ENCODE measurements around the gene SLITRK3.

SLITRK3 gene

GRCh38 chr3:165195640-165196576, at the start of gene SLITRK3:
Gene SLITRK3, minus strand, starts transcription at chr3:165196384. Its CDS starts 5,554 bp downstream, at chr3:165190830.
- DNase-seq = no peak

- no peak for DNase-seq
Observed at GRCh38 chr3:165243597-165243996, 47.4 kb upstream of the SLITRK3 start.

- no peak for DNase-seq
Observed at GRCh38 chr3:165233501-165234195, 37.5 kb upstream of the SLITRK3 start.

GRCh38 chr3:165225604-165226003, 29.4 kb upstream of the SLITRK3 start:
- no peak for DNase-seq

- DNase-seq = no peak
Observed at GRCh38 chr3:165217739-165218138, 21.6 kb upstream of the SLITRK3 start.

- no peak for DNase-seq
Observed at GRCh38 chr3:165212580-165212979, 16.4 kb upstream of the SLITRK3 start.

- no peak for DNase-seq
Observed at GRCh38 chr3:165211721-165212120, 15.5 kb upstream of the SLITRK3 start.

GRCh38 chr3:165210727-165211126, 14.5 kb upstream of the SLITRK3 start:
- DNase-seq = no peak

GRCh38 chr3:165210132-165210531, 13.9 kb upstream of the SLITRK3 start:
- DNase-seq = no peak

- DNase-seq = peak; percentile 3
Observed at GRCh38 chr3:165206454-165207266, 10.5 kb upstream of the SLITRK3 start.

GRCh38 chr3:165204445-165204844, 8.3 kb upstream of the SLITRK3 start:
- no peak for DNase-seq

- no peak for DNase-seq
Observed at GRCh38 chr3:165202995-165203394, 6.8 kb upstream of the SLITRK3 start.

- no peak for DNase-seq
Observed at GRCh38 chr3:165201964-165202363, 5.8 kb upstream of the SLITRK3 start.

GRCh38 chr3:165197481-165197800, 1.3 kb upstream of the SLITRK3 start:
- DNase-seq = no peak

GRCh38 chr3:165196577-165197480, 645 bp upstream of the SLITRK3 start:
- no peak for DNase-seq

- DNase-seq = no peak
Observed at GRCh38 chr3:165195241-165195639, 944 bp downstream of the SLITRK3 start.

GRCh38 chr3:165194511-165195240, 1.5 kb downstream of the SLITRK3 start:
- DNase-seq = no peak

- no peak for DNase-seq
Observed at GRCh38 chr3:165193366-165194254, 2.6 kb downstream of the SLITRK3 start.

GRCh38 chr3:165192610-165193192, 3.5 kb downstream of the SLITRK3 start:
- DNase-seq = no peak

- no peak for DNase-seq
Observed at GRCh38 chr3:165191491-165191890, 4.7 kb downstream of the SLITRK3 start.

Measured in activated CD4-positive, alpha-beta T cell treated with anti-CD3 and anti-CD28 coated beads, Interleukin-2, amount 50 U/mL, for 1 hour (primary cell).